ENCODE results near the gene IRX5. TPM values are rescaled to one million over a fixed set of nuclear protein-coding genes. Genes with fewer than 3 reads are reported as not detected.

Gene IRX5
- total RNA-seq, 2 experiments from 2014 or later = not detected

DNA sequence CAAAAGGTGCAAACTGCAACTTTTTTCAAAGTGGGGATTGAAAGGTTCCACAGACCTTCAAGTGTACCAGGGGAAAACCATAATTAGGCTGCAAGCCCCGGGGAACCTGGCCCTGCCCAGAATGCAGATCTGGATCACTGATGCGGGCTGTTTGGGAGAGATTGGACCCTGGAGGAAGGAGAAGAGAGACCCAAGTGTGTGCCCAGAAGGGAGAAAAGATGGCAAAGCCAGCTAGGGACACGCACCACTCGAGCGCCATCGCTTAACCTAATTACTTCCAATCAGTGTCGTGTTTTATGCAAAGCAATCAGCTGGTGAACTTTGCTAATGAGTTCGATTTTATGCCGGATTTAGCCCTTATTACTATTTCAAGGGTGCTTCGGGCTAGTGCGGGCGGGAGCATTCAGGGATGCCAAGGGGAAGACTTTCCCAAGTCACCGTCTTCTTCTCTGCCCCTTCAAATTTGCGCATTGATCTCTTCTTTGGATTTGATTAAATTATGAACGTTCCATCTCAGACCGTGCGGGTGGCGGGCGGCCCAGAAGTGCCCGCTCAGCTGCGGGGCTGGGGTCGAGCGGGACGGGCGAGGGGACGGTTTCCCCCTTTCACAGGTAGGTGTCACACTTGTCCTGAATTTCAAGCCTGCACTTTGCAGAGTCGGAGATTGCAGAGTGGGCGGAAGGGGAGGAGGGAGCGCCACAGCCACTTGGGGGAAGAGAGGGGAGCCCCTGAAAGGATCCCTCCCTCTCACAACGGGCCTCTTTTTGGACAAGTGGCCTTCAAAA, 4.0 kb downstream of the IRX5 start:
- Mint-ChIP-seq H3K36me3 (peaks cover 10% of the 10 kb centered on the region), H3K4me1 (peaks cover 8% of the 10 kb centered on the region), H3K4me3 (no peak overlapping the region), H3K27ac (peak overlapping the region; percentile 32), H3K27me3 (peaks cover 81% of the 10 kb centered on the region), H3K9me3 (ENCODE audit: low read depth) (peaks cover under 1% of the 10 kb centered on the region)
- ATAC-seq (no peak), DNase-seq (no peak)
- CTCF ChIA-PET = no interaction called here

DNA sequence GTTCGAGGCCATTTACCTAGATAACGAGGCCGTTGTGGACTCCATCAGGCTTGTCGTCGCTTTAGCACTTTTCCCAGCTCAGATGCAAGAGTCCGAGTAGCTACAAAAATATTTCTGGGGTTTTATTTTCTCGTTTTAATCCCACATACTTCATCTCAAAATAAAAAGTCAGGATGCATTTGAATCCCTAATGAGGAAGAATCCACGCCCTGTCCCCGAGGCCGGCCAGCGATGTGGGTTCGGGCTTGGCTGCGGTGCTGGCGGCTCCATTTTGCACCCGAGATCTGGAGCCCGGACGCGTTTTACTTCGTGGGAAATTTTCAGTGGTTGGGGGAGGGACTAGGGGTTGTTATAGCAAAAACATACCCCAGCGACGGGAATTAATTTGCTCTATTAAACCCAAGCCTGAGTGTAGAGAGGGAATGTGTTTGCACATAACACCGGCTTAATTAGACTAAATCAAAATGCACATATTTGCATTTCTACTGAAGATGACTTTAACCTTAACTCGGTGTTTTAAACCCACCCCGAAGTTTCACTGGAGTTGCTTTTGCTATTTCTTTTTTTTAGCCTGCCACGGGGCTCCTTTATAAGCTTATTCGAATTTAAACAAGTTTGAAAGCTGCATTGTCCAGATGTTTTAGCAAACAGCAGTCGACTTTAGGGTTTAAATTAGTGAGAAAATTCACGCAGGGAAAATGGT, 4.8 kb downstream of the IRX5 start:
- DNase-seq = no peak
- ATAC-seq = no peak
- CTCF ChIA-PET = no interaction called here
- peaks cover 7% of the 10 kb centered on the region for H3K4me1 Mint-ChIP-seq
- H3K27ac Mint-ChIP-seq = no peak overlapping the region
- peaks cover 9% of the 10 kb centered on the region for H3K36me3 Mint-ChIP-seq
- peaks cover 81% of the 10 kb centered on the region for H3K27me3 Mint-ChIP-seq
- no peak overlapping the region for H3K4me3 Mint-ChIP-seq
- no peaks in the 10 kb centered on the region for H3K9me3 Mint-ChIP-seq (ENCODE audit: low read depth)

DNA sequence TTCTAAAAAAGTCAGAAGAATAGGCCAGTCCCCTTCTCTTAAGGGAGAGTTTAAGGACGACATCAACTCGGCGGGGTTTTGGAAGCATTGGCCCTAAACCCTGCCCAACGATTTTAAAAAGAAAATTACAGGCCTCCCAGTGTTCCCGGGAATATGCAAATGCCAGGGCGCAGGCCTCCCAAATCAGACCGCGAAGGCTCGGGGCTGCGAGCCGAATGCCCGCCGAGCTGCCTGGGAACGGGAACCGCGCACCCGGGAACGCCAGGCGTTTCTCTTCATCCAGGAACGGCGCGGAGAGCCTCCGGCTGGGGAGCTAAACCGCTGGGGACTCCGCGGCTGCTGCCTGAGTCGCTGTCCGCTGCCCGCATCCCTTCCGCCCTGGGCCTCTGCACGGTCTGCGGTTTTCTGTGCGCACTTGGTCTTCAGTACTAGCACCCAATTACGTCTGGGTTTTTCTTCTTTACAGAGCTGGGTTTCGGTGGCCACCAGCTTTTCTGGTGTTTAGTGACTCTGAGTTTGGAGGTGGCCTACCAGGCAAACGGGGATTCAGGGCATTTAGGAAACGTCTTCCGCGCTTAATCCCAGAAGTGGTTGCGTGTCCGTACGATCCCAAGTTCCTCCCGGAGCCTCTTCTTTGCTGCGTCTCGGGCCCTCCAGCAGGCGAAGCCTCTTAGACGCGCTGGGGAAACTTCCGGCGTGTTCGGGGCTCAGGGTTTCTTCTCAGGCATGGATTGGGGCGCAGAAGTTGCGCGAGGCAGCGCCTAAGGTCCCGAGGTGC, 5.7 kb downstream of the IRX5 start:
- Mint-ChIP-seq H3K36me3 (peaks cover 8% of the 10 kb centered on the region), H3K9me3 (ENCODE audit: low read depth) (no peaks in the 10 kb centered on the region), H3K27ac (peak overlapping the region; percentile 59), H3K4me1 (peaks cover 7% of the 10 kb centered on the region), H3K27me3 (peaks cover 86% of the 10 kb centered on the region), H3K4me3 (no peak overlapping the region)
- CTCF ChIA-PET = no interaction called here
- no peak for DNase-seq
- no peak for ATAC-seq

DNA sequence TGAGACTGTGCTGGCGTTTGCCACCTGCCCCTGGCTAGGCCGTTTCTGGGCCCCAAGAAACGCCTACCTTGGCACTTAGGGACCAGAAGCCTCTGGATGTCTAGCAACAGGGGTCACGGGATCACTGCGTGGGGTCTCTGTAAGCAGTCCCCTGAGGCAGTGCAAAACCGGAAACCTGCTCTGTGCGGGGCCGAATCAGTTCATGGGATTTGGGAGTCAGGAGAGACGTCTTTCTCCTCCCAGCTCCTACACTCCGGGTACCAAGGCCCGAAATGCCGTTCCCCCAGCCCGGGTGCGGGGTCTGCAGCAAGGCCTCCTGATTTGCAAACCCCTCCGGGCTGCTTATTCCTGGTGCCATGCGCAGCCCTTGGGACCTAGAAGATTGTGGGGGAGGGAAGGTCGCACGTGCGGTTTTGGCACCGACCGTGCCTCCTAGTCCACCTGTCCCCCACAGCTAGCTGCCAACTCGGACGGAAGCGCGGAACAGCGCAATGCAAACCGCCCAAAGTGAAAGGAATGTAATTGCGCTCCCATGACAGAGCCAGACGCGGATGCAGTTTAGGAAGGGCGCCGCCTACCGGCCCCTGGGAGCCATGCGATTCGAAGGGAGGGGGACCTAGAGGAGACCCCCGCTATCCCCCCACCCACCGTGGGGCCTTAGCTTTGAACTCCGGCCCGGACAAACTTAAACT, 6.5 kb downstream of the IRX5 start:
- DNase-seq (no peak), ATAC-seq (no peak)
- Mint-ChIP-seq H3K4me3 (no peak overlapping the region), H3K36me3 (peaks cover 4% of the 10 kb centered on the region), H3K27me3 (peaks cover 83% of the 10 kb centered on the region), H3K4me1 (peaks cover 7% of the 10 kb centered on the region), H3K9me3 (ENCODE audit: low read depth) (no peaks in the 10 kb centered on the region), H3K27ac (peak overlapping the region; percentile 59)
- CTCF ChIA-PET = no interaction called here

DNA sequence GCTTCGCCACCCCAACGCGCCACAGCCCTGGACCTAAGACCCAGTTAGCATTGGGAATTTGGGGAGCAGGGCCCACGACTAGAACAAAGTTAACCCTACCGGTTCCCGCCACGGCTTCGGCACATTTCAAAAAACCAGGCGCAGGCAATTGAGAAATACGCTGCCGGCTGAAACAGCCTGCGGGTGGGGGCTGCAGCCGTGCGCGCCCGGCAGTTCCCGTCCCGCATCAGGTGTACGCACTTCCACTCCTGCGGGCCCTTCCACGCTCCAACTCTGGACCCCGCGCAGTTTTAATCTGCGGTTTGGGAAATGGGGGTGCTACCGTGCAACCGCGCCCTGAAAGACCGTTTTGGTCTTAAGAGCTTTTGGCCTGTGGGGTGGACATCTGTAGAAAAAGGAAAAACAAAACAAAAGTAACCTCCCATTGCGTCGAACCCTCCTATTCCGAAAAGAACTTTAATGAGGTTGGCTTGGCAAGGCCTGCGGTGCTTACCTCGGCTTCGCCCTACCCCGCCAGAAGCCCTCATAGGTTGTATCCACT, 7.1 kb downstream of the IRX5 start:
- Mint-ChIP-seq H3K27ac (no peak overlapping the region), H3K36me3 (peaks cover 2% of the 10 kb centered on the region), H3K9me3 (ENCODE audit: low read depth) (no peaks in the 10 kb centered on the region), H3K4me1 (peaks cover 7% of the 10 kb centered on the region), H3K27me3 (peaks cover 78% of the 10 kb centered on the region), H3K4me3 (no peak overlapping the region)
- ATAC-seq = no peak
- no peak for DNase-seq
- CTCF ChIA-PET = no interaction called here

DNA sequence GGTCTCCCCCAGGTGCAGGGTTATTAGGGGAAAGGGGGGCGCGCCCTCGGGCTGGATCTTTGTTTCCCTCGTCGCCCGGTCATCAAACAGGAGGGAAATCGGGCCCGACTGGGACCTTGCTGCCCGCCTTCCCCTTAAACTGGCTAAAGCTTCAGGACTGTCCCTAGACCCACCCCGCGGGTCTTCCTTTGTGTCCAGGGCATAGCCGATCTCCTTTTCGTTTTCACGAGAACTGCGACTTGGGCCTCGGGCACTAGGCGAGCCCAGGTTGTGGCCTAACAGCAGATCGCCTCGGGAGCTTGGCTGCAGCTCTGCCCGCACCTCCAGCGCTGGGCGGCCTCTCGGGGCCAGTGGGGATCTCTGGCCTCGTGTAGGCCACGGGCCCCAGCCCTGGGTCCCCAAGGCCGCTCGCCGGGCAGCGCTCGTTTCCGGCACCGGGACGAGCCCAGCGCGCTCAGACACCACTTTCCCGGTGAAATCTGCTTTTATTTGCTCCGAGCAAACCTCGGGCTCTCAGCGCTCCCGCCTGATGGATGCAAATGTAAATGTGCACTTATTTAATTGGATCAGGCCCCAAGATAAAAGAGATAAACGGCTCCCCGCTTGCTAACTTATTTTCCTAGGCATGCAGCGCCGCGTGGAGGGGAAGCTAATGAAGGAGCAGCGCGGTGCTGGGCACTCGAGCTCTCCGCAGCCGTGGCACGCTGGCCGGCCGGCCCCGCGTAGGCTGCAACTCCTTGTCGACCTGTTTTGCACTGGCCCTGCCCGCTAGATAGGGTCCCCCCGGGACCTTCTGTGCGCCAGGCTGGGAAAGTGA, 7.8 kb downstream of the IRX5 start:
- Mint-ChIP-seq H3K9me3 (ENCODE audit: low read depth) (no peaks in the 10 kb centered on the region), H3K4me3 (no peak overlapping the region), H3K36me3 (peaks cover 2% of the 10 kb centered on the region), H3K27ac (no peak overlapping the region), H3K4me1 (peaks cover 7% of the 10 kb centered on the region), H3K27me3 (peaks cover 79% of the 10 kb centered on the region)
- CTCF ChIA-PET = no interaction called here
- no peak for ATAC-seq
- DNase-seq = no peak

DNA sequence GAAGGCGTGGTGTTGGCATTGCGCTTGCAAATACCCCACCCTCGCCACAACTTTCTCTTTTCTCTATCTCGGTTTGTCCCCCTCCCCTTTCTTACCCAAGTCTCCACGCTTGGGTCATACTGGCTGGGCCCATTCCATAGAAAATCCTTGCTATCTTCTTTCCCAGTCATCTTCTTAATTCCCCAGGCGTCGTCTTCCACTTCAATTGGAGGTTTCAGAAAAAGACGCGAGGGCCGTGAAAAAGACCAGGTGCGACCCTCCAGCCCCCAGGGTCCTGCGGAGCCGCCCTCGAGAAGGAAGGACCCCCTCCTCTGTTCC, 8.3 kb downstream of the IRX5 start:
- no peak for DNase-seq
- Mint-ChIP-seq H3K36me3 (no peaks in the 10 kb centered on the region), H3K4me1 (peaks cover 7% of the 10 kb centered on the region), H3K27ac (no peak overlapping the region), H3K9me3 (ENCODE audit: low read depth) (no peaks in the 10 kb centered on the region), H3K27me3 (peaks cover 79% of the 10 kb centered on the region), H3K4me3 (no peak overlapping the region)
- CTCF ChIA-PET = no interaction called here
- ATAC-seq = no peak

DNA sequence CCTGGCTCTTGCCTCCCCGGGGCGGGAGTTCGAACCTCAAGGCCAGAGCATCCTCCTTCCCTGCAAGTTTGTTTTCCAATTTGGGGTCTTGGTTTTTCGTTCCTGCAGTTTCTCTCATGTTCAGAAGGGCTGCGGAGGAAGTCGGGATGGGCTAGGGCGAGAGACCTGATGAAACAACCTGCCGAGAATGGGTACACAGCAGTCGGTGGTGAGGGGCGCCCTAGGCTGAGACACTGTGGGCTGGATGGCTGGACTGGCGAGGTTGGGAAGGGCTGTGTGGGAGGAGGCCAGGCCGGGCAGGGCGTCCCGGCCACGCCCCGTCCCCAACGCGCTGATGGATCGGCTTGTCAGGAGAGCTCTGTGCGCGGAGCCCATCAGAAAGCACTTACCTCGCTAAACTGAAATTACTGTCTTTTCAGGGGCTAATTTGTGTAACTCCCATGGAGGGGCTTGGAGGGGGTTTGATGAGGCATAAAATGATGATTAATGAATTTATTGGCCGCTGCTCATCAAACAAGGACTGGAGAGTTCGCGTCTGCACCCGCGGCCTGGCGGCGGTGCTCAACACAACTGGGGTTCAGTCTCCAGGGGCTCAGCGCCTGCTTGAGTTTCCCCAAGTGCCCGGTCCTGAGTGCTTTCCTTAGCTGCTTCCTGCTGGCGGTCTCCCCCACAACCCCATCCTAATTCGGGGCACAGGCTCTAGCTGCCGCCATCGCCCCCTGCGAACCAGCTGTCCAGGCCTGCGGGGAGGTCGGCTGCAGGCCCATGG, 9.0 kb downstream of the IRX5 start:
- DNase-seq (no peak), ATAC-seq (no peak)
- Mint-ChIP-seq H3K4me1 (peaks cover 7% of the 10 kb centered on the region), H3K27ac (no peak overlapping the region), H3K4me3 (no peak overlapping the region), H3K36me3 (no peaks in the 10 kb centered on the region), H3K27me3 (peaks cover 74% of the 10 kb centered on the region), H3K9me3 (ENCODE audit: low read depth) (no peaks in the 10 kb centered on the region)
- CTCF ChIA-PET = no interaction called here

DNA sequence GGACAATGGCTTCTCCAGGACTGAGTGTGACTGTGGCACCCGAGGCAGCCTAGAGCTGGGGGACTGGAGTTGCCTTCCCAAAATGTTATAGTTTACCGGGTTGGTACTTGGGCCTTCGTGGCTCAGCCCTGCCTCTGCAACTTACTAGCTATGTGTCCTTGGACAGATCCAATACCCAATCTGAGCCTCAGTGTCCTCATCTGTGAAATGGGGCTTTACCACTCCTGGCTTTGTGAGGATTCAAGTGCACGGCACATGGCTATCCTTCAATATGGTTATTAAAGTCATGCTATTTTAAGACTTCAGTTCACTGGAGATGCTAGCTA, 9.6 kb downstream of the IRX5 start:
- CTCF ChIA-PET = no interaction called here
- H3K27ac Mint-ChIP-seq = no peak overlapping the region

DNA sequence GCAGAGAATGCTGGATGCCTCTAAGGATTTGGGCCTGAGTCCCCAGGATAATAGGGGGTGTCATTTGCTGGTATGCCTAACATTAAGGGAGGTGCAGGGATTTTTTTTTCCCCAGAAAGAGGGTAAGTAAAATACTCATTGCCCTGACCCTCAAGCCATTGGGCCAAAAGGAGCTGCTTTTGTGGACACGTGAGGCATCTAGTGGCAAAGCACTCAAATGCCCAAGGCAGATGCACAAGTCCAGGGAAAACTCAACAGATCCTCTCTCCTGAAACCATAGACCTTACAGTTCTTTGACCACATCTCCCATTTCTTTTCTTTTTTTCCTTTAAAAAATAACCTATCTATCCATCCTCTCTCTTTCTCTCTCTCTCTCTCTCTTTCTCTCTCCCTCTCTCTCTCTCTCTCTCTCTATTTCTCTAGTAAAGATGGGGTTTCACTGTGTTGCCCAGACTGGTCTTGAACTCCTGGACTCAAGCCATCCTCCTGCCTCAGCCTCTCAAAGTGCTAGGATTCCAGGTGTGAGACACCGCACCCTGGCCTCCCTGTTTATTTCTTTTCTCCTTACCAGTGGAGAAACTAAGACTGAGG, 11.8 kb downstream of the IRX5 start:
- Mint-ChIP-seq H3K4me1 (peaks cover 2% of the 10 kb centered on the region), H3K9me3 (ENCODE audit: low read depth) (no peaks in the 10 kb centered on the region), H3K27me3 (peaks cover 48% of the 10 kb centered on the region), H3K36me3 (no peaks in the 10 kb centered on the region), H3K27ac (no peak overlapping the region), H3K4me3 (no peak overlapping the region)
- CTCF ChIA-PET = no interaction called here
- ATAC-seq (no peak), DNase-seq (no peak)

More for the DNA sequence above, 9.6 kb downstream of the IRX5 start:
- Mint-ChIP-seq H3K9me3 (ENCODE audit: low read depth) (no peaks in the 10 kb centered on the region), H3K4me1 (peaks cover 7% of the 10 kb centered on the region), H3K4me3 (no peak overlapping the region), H3K27me3 (peaks cover 69% of the 10 kb centered on the region), H3K36me3 (no peaks in the 10 kb centered on the region)
- ATAC-seq (no peak), DNase-seq (no peak)

DNA sequence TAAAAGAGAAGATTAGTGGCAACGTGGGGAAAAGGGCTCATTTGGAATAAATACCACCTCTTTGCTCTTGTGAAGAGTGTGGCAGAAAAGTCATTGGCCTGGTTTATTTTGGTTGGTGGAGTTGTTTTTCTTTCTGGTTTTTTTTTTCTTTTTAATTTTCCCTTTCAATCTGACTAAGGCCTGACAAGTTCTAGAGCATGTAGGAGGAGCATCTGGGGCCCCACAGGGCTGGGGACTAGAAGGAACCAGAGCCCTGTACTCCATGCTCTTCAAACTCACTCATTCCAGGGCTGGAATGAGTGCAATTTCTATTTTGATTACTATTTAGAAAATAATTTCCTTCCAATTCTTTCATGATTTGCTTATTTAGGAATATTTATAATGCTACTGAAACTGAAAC, 13.3 kb downstream of the IRX5 start:
- Mint-ChIP-seq H3K27ac (no peak overlapping the region), H3K27me3 (peaks cover 33% of the 10 kb centered on the region), H3K36me3 (no peaks in the 10 kb centered on the region), H3K4me3 (no peak overlapping the region), H3K9me3 (ENCODE audit: low read depth) (no peaks in the 10 kb centered on the region), H3K4me1 (no peaks in the 10 kb centered on the region)
- ATAC-seq (no peak), DNase-seq (no peak)
- CTCF ChIA-PET = no interaction called here

DNA sequence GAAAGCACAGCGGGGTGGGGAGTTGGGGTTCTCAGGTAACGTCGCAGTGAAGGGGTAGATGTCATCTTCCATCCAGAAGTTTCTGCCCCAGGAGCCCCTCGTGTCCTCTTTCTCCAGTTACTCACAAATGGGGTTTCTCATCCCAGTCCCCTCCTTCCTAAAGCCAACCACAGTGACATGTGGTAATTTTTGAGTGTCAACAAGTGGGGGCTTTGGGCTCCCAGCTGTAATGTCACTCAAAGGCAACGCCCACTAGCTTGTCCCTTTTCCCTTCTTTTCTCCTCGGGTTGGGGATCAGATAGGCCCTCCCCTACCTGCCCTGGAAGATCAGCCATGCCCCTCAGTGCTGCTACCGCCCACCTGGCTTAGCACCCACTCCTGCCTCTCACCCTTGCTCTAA, 14.4 kb downstream of the IRX5 start:
- Mint-ChIP-seq H3K9me3 (ENCODE audit: low read depth) (no peaks in the 10 kb centered on the region), H3K4me3 (no peak overlapping the region), H3K27me3 (peaks cover 22% of the 10 kb centered on the region), H3K4me1 (no peaks in the 10 kb centered on the region), H3K27ac (no peak overlapping the region), H3K36me3 (no peaks in the 10 kb centered on the region)
- DNase-seq (no peak), ATAC-seq (no peak)
- CTCF ChIA-PET = no interaction called here
